IPS-18a (cell line): ENCODE data around the gene UTS2B.

ENCODE experiments used
- H3K27ac ChIP-seq: one replicate; pipeline ENCODE4 v1.5.1; 2013; ENCODE audit warnings: low read length
- H3K27me3 ChIP-seq: one replicate; pipeline ENCODE4 v1.6.1; 2013; ENCODE audit warnings: mild to moderate bottlenecking, low read length; ENCODE audit not compliant: control insufficient read depth, insufficient read depth
- H3K36me3 ChIP-seq: one replicate; pipeline ENCODE4 v1.6.1; 2013; ENCODE audit warnings: low read depth, low read length; ENCODE audit not compliant: control insufficient read depth
- H3K4me1 ChIP-seq: one replicate; pipeline ENCODE4 v1.6.1; 2013; ENCODE audit warnings: low read depth, low read length; ENCODE audit not compliant: control insufficient read depth
- H3K4me3 ChIP-seq: one replicate; pipeline ENCODE4 v1.5.1; 2013; ENCODE audit warnings: low read length
- H3K9ac ChIP-seq: one replicate; pipeline ENCODE4 v1.6.1; 2013; ENCODE audit warnings: mild to moderate bottlenecking, low read length, moderate library complexity
- H3K9me3 ChIP-seq: one replicate; pipeline ENCODE4 v1.6.1; 2013; ENCODE audit warnings: low read depth, low read length; ENCODE audit not compliant: control insufficient read depth

The UTS2B gene

GRCh38 chr3:191334346-191334893 is 4.1 kb upstream of the UTS2B start:
- H3K9ac ChIP-seq, result no peak overlapping the region
- no peaks in the 10 kb centered on the region for H3K36me3 ChIP-seq
- H3K27me3 ChIP-seq, result peaks cover 14% of the 10 kb centered on the region
- no peak overlapping the region for H3K27ac ChIP-seq
- no peak overlapping the region for H3K4me3 ChIP-seq
- H3K4me1 ChIP-seq, result peaks cover 18% of the 10 kb centered on the region
- no peaks in the 10 kb centered on the region for H3K9me3 ChIP-seq

- Histone ChIP-seq H3K27me3 (peaks cover 20% of the 10 kb centered on the region), H3K4me3 (no peak overlapping the region), H3K9me3 (no peaks in the 10 kb centered on the region), H3K4me1 (peaks cover 18% of the 10 kb centered on the region), H3K27ac (no peak overlapping the region), H3K36me3 (no peaks in the 10 kb centered on the region), H3K9ac (no peak overlapping the region)
These were observed 3.1 kb upstream of the UTS2B start for GRCh38 chr3:191333298-191333880.

- no peaks in the 10 kb centered on the region for H3K9me3 ChIP-seq
- H3K9ac ChIP-seq, result no peak overlapping the region
- H3K4me3 ChIP-seq, result peak overlapping the region; percentile 82
- no peak overlapping the region for H3K27ac ChIP-seq
- peaks cover 18% of the 10 kb centered on the region for H3K4me1 ChIP-seq
- peaks cover 32% of the 10 kb centered on the region for H3K27me3 ChIP-seq
- no peaks in the 10 kb centered on the region for H3K36me3 ChIP-seq
These were observed 1.1 kb upstream of the UTS2B start for GRCh38 chr3:191331388-191331787.

- H3K36me3 ChIP-seq, result no peaks in the 10 kb centered on the region
- peaks cover 32% of the 10 kb centered on the region for H3K27me3 ChIP-seq
- no peaks in the 10 kb centered on the region for H3K9me3 ChIP-seq
- H3K4me1 ChIP-seq, result peaks cover 18% of the 10 kb centered on the region
- H3K9ac ChIP-seq, result peak overlapping the region; percentile 68
- peak overlapping the region; percentile 82 for H3K4me3 ChIP-seq
- H3K27ac ChIP-seq, result no peak overlapping the region
These were observed 263 bp upstream of the UTS2B start for GRCh38 chr3:191330530-191331048.

- Histone ChIP-seq H3K27me3 (peaks cover 32% of the 10 kb centered on the region), H3K9me3 (no peaks in the 10 kb centered on the region), H3K36me3 (no peaks in the 10 kb centered on the region), H3K27ac (no peak within 1 kb of the TSS), H3K4me3 (peak within 1 kb of the TSS; percentile 82), H3K4me1 (peaks cover 18% of the 10 kb centered on the region), H3K9ac (peak within 1 kb of the TSS; percentile 68)
These were observed 1.2 kb downstream of the UTS2B start, which contains the start of gene CCDC50 for GRCh38 chr3:191328962-191329653. Gene CCDC50 (plus strand): TSS chr3:191329394. CDS start chr3:191329675, 281 bp downstream.

- H3K36me3 ChIP-seq, result no peaks in the 10 kb centered on the region
- no peak overlapping the region for H3K27ac ChIP-seq
- peaks cover 32% of the 10 kb centered on the region for H3K27me3 ChIP-seq
- H3K9me3 ChIP-seq, result no peaks in the 10 kb centered on the region
- peak overlapping the region; percentile 68 for H3K9ac ChIP-seq
- peaks cover 18% of the 10 kb centered on the region for H3K4me1 ChIP-seq
- H3K4me3 ChIP-seq, result peak overlapping the region; percentile 82
These were observed 1.9 kb downstream of the UTS2B start for GRCh38 chr3:191328383-191328961.

GRCh38 chr3:191327526-191327925 is 2.8 kb downstream of the UTS2B start:
- Histone ChIP-seq H3K36me3 (no peaks in the 10 kb centered on the region), H3K4me3 (no peak overlapping the region), H3K9ac (no peak overlapping the region), H3K27me3 (peaks cover 32% of the 10 kb centered on the region), H3K27ac (no peak overlapping the region), H3K9me3 (no peaks in the 10 kb centered on the region), H3K4me1 (peaks cover 18% of the 10 kb centered on the region)

- H3K27ac ChIP-seq, result no peak overlapping the region
- H3K9ac ChIP-seq, result no peak overlapping the region
- no peaks in the 10 kb centered on the region for H3K4me1 ChIP-seq
- peaks cover 17% of the 10 kb centered on the region for H3K27me3 ChIP-seq
- H3K4me3 ChIP-seq, result no peak overlapping the region
- H3K9me3 ChIP-seq, result no peaks in the 10 kb centered on the region
- H3K36me3 ChIP-seq, result no peaks in the 10 kb centered on the region
These were observed 5.4 kb downstream of the UTS2B start for GRCh38 chr3:191324936-191325335.

GRCh38 chr3:191321019-191321767 is 9.1 kb downstream of the UTS2B start:
- Histone ChIP-seq H3K4me1 (no peaks in the 10 kb centered on the region), H3K27me3 (no peaks in the 10 kb centered on the region), H3K36me3 (no peaks in the 10 kb centered on the region), H3K27ac (no peak overlapping the region), H3K9ac (no peak overlapping the region), H3K4me3 (no peak overlapping the region), H3K9me3 (no peaks in the 10 kb centered on the region)

GRCh38 chr3:191320316-191320715 is 10.0 kb downstream of the UTS2B start:
- no peaks in the 10 kb centered on the region for H3K36me3 ChIP-seq
- H3K27ac ChIP-seq, result no peak overlapping the region
- H3K4me1 ChIP-seq, result no peaks in the 10 kb centered on the region
- H3K27me3 ChIP-seq, result no peaks in the 10 kb centered on the region
- H3K4me3 ChIP-seq, result no peak overlapping the region
- H3K9me3 ChIP-seq, result no peaks in the 10 kb centered on the region
- no peak overlapping the region for H3K9ac ChIP-seq
